Activated naive CD8-positive, alpha-beta T cell treated with anti-CD3 and anti-CD28 coated beads, Interleukin-2, amount 10 ng/mL, durations not matched to agents 7 days and 5 days (primary cell): ENCODE data around the gene NXPH4. TPM values are rescaled to one million over a fixed set of nuclear protein-coding genes. Genes with fewer than 3 reads are reported as not detected.

ENCODE experiments used
- ATAC-seq: fragments of 150-1000 bp; cut with Tn5 transposase; one replicate; pipeline ENCODE4 v1.10.0; 2021; ENCODE audit warnings: low read depth, moderate library complexity
- POLR2A ChIA-PET: fragments of 350-600 bp; sonication (Branson Sonifier 250); formaldehyde crosslinking; loops from one replicate; lab custom pipeline; 2021; ENCODE audit warnings: antibody characterized with exemption; lab: Charles Lee
- DNase-seq: peaks from one replicate; pipeline ENCODE4 v3.0.0; 2021
- H3K27ac Mint-ChIP-seq: one replicate; pipeline ENCODE4 v1.8.0; 2022; ENCODE audit warnings: mild to moderate bottlenecking, mixed read lengths
- H3K27me3 Mint-ChIP-seq: one replicate; pipeline ENCODE4 v1.8.0; 2022; ENCODE audit warnings: mild to moderate bottlenecking, moderate library complexity, mixed read lengths
- H3K36me3 Mint-ChIP-seq: one replicate; pipeline ENCODE4 v1.8.0; 2021; ENCODE audit warnings: mild to moderate bottlenecking, mixed read lengths
- H3K4me1 Mint-ChIP-seq: one replicate; pipeline ENCODE4 v1.8.0; 2021; ENCODE audit warnings: mixed read lengths
- H3K4me3 Mint-ChIP-seq: one replicate; pipeline ENCODE4 v1.8.0; 2022; ENCODE audit warnings: mild to moderate bottlenecking, moderate library complexity, mixed read lengths
- H3K9me3 Mint-ChIP-seq: one replicate; pipeline ENCODE4 v1.8.0; 2021; ENCODE audit warnings: mixed read lengths
- total RNA-seq, 2 experiments: library from RNA; stranded (reverse); gene quantifications; one replicate each; pipeline ENCODE4 v1.2.3, GENCODE V29; 2021

Gene NXPH4
- total RNA-seq: 1 to 10 TPM; 1.7 to 2.4 TPM

DNA sequence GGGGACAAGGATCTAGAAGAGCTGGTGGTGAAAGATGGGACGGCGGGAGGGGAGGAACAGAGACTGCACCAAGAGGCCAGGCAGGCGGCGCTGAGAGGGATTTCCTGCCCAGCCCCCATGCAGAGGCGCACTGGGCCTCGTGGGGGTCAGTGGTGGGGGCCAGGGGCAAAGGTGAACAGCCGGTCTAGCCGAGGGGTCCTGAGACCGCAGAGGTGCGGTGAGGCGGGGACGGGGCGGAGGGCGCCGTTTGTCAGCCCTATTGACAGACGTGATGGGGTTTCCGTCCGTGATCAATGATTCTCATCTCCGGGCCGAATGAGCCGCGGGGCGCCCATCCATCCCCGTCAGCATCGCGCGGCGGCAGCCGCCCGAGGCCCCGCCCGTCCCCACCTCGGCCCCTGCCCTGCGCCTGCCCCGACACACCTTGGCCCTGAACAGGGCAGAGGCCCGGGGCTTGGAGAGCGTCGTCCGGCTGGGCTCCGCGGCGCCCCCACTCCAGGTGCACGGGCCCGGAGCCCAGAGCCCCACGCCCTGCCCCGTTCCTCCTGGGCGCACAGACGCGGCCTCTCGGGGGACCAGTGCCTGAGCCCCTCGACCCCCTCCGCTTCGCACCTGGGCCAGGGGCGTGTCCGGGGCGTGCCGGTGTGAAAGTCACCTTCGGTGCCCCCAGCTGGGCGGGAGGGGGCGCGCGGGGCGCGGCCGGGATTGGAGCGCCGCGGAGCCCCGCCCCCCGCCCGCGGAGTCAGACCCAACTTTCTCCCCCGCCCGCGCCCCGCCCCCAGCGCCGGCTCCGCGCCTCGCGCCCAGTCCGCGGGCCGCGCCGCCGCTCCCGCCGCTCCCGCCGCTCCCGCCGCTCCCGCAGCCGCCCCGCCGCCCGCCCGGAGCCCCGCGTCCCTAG, at the start of gene NXPH4:
Gene NXPH4, plus strand, starts transcription at position 781 of the 898 bp plus-strand sequence. CDS start 176 bp downstream, outside the sequence.
- H3K4me3 Mint-ChIP-seq: peak within 1 kb of the TSS; percentile 80
- H3K36me3 Mint-ChIP-seq: peaks cover 2% of the 10 kb centered on the region
- ATAC-seq (peak; percentile 25), DNase-seq (peak; percentile 69)
- H3K27me3 Mint-ChIP-seq: peaks cover 67% of the 10 kb centered on the region
- peaks cover 38% of the 10 kb centered on the region for H3K4me1 Mint-ChIP-seq
- peak within 1 kb of the TSS; percentile 53 for H3K27ac Mint-ChIP-seq
- POLR2A ChIA-PET: interaction anchor here (0.6 to 4.1 kb wide), 5 partner anchors 11 to 447 kb away, joined by 3 to 57 read pairs (median 4); partner anchors contain the start of gene SHMT2
- no peaks in the 10 kb centered on the region for H3K9me3 Mint-ChIP-seq

DNA sequence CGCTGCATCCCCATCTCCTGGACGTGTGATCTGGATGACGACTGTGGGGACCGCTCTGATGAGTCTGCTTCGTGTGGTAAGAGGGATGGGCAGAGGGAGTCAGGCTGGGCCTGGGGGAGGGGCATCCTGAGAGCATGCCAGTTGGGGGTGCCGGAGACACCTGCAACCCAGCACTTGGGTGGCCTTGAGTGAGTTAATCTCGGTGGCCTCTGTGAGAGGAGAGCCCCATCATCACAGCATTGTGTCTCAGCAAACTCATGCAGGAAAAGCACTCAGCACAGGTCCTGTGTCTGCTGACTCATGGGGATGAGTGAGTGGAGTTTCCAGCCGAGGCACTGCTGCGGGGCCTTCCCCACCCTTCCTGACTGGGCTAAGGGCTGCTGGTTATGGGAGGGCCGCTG, 49.6 kb upstream of the NXPH4 start:
- Mint-ChIP-seq H3K9me3 (no peaks in the 10 kb centered on the region), H3K4me1 (peaks cover 1% of the 10 kb centered on the region), H3K27ac (no peak overlapping the region), H3K36me3 (no peaks in the 10 kb centered on the region), H3K4me3 (no peak overlapping the region), H3K27me3 (peaks cover 3% of the 10 kb centered on the region)
- POLR2A ChIA-PET: no interaction called here
- ATAC-seq (no peak), DNase-seq (no peak)

DNA sequence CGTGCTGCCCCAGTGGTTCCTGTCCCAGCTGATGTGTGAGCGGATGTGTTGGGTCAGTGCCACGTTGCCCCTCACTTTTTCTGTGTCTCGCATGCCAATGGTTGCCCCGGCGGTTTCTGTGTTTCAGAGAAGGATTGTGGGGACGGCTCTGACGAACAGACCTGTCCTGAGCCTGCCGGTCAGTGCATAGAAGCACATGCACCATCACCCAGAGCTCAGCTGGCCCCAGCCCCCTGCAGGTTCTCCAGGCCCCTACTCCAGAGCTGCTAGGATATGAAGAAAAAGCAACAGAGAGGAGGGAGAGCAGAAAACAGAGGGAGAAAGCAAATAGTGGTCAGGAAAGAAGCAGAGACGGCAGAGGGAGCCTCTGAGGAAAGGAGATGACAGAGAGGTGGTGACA, 48.5 kb upstream of the NXPH4 start:
- DNase-seq: no peak
- no peak overlapping the region for H3K27ac Mint-ChIP-seq
- POLR2A ChIA-PET: interaction anchor here (0.5 kb wide), 1 partner anchor 38 kb away, joined by 3 read pairs; no protein-coding TSS in a partner anchor
- H3K36me3 Mint-ChIP-seq: no peaks in the 10 kb centered on the region
- no peaks in the 10 kb centered on the region for H3K9me3 Mint-ChIP-seq
- H3K4me3 Mint-ChIP-seq: no peak overlapping the region
- H3K27me3 Mint-ChIP-seq: no peaks in the 10 kb centered on the region
- H3K4me1 Mint-ChIP-seq: peaks cover 1% of the 10 kb centered on the region
- no peak for ATAC-seq

DNA sequence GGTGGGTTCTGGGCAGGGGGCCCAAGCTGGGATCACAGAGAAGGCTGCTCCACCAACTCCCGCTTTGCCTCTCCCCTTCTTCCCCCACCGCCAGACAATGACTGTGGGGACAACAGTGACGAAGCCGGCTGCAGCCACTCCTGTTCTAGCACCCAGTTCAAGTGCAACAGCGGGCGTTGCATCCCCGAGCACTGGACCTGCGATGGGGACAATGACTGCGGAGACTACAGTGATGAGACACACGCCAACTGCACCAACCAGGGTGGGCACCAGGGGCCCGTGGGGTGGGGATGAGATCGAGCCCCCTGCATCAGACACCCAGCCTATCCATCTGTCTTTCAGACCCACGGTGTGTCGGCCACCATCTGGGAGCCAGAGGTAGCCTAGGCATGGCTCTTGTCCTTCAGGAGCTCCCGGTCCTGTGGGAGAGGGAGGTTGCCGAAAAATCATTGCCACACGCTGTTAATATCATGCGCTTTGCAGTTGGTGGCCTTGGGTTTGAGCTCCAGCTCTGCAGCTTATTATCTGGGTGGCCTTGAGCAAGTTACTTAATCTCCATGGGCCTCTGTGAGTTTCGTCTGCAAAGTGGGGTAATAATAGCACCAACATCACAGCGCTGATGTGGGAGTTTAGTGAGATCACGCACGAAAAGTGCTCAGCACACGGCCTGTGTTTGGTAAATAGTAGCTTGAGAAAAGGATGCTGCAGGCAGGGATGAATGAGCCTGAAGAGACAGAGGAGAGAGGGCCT, 47.4 kb upstream of the NXPH4 start:
- H3K4me3 Mint-ChIP-seq: no peak overlapping the region
- ATAC-seq (no peak), DNase-seq (no peak)
- peaks cover 1% of the 10 kb centered on the region for H3K4me1 Mint-ChIP-seq
- H3K9me3 Mint-ChIP-seq: no peaks in the 10 kb centered on the region
- H3K27ac Mint-ChIP-seq: no peak overlapping the region
- no peaks in the 10 kb centered on the region for H3K36me3 Mint-ChIP-seq
- H3K27me3 Mint-ChIP-seq: no peaks in the 10 kb centered on the region
- POLR2A ChIA-PET: interaction anchor here (1.4 kb wide), 1 partner anchor 42 kb away, joined by 4 read pairs; the partner anchor contains the start of gene LRP1

DNA sequence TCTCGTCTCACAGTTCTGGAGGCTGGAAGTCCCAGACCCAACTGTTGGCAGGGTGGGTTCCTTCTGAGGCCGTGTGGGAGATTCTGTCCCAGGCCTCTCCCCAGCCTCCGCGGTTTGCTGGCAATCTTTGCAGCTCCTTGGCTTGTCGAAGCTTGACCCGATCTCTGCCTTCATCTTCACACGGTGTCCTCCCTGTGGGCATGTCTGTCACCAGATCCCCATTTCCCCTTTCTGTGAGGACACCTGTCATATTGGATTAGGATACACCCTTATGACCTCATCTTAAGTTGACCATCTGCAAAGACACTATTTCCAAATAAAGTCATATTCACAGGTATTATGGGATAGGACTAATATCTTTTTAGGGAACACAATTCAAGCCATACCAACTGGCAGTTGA, 46.6 kb upstream of the NXPH4 start:
- DNase-seq (no peak), ATAC-seq (no peak)
- Mint-ChIP-seq H3K4me3 (no peak overlapping the region), H3K27ac (no peak overlapping the region), H3K36me3 (no peaks in the 10 kb centered on the region), H3K9me3 (no peaks in the 10 kb centered on the region), H3K27me3 (no peaks in the 10 kb centered on the region), H3K4me1 (peaks cover 1% of the 10 kb centered on the region)
- POLR2A ChIA-PET: interaction anchor here (1.4 kb wide), 1 partner anchor 42 kb away, joined by 4 read pairs; the partner anchor contains the start of gene LRP1

DNA sequence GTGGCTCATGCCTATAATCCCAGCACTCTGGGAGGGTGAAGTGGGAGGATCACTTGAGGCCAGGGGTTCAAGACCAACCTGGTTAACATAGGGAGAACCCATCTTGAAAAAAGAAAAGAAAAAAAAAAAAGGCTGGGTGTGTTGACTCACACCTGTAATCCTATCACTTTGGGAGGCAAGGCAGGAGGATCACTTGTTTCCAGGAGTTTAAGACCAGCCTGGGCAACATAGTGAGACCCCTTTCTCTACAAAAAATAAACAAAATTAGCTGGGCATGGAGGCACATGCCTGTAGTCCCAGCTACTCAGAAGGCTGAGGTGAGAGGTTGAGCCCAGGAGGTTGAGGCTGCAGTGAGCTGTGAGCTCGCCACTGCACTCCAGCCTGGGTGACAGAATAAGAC, 46.2 kb upstream of the NXPH4 start:
- POLR2A ChIA-PET: interaction anchor here (0.7 to 1.4 kb wide), 2 partner anchors 43 to 47 kb away, joined by 3 to 4 read pairs; partner anchors contain the start of gene LRP1
- Mint-ChIP-seq H3K36me3 (no peaks in the 10 kb centered on the region), H3K9me3 (no peaks in the 10 kb centered on the region), H3K4me3 (no peak overlapping the region), H3K27me3 (no peaks in the 10 kb centered on the region), H3K27ac (no peak overlapping the region), H3K4me1 (peaks cover 1% of the 10 kb centered on the region)
- ATAC-seq: no peak
- no peak for DNase-seq

DNA sequence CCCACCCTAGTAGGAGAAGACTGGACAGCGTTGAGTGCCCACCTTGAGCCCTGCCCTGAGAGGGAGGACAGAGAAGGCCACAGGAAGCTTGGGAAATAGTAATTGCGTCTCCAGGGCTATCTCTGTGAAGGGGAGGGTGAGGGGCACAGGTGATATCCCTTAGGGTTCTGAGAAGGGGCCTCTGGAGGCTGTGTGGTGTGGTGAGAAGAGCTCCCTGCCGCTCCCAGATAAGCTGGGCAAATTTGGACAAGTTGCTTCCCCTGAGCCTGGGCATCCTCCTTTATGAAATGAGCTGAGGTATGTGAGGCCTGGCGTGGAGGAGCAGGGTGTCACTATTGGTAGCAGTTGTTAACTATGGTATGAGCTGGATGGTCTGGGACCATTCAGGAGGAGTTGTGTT, 45.7 kb upstream of the NXPH4 start:
- peaks cover 1% of the 10 kb centered on the region for H3K4me1 Mint-ChIP-seq
- H3K27ac Mint-ChIP-seq: no peak overlapping the region
- DNase-seq: no peak
- H3K4me3 Mint-ChIP-seq: no peak overlapping the region
- no peaks in the 10 kb centered on the region for H3K9me3 Mint-ChIP-seq
- no peak for ATAC-seq
- H3K27me3 Mint-ChIP-seq: no peaks in the 10 kb centered on the region
- no peaks in the 10 kb centered on the region for H3K36me3 Mint-ChIP-seq
- POLR2A ChIA-PET: interaction anchor here (0.7 kb wide), 1 partner anchor 47 kb away, joined by 3 read pairs; no protein-coding TSS in a partner anchor

DNA sequence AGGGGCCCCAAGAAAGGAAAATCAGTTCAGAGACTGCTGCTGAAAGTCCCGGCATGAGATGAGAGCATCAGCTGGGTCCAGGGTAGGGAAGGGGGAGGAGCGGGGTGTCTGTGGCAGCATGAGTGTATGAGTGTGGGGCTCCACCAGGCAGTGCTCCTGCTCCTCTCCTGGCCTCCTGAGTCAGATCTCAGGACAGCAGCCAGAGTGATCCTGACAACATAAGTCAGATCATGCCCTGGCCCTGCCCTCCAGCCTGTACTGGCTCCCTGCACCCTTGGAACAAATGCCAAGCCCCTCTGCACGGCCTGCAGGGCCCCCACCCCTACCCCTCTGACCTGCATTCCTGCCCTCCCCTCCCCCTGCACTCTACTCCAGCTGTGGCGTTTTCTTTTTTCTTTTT, 44.9 kb upstream of the NXPH4 start:
- no peaks in the 10 kb centered on the region for H3K27me3 Mint-ChIP-seq
- H3K4me3 Mint-ChIP-seq: no peak overlapping the region
- H3K36me3 Mint-ChIP-seq: no peaks in the 10 kb centered on the region
- no peaks in the 10 kb centered on the region for H3K9me3 Mint-ChIP-seq
- H3K4me1 Mint-ChIP-seq: peaks cover 1% of the 10 kb centered on the region
- no peak overlapping the region for H3K27ac Mint-ChIP-seq
- no peak for DNase-seq
- no peak for ATAC-seq
- POLR2A ChIA-PET: interaction anchor here (0.6 kb wide), 1 partner anchor 269 kb away, joined by 4 read pairs; no protein-coding TSS in a partner anchor

DNA sequence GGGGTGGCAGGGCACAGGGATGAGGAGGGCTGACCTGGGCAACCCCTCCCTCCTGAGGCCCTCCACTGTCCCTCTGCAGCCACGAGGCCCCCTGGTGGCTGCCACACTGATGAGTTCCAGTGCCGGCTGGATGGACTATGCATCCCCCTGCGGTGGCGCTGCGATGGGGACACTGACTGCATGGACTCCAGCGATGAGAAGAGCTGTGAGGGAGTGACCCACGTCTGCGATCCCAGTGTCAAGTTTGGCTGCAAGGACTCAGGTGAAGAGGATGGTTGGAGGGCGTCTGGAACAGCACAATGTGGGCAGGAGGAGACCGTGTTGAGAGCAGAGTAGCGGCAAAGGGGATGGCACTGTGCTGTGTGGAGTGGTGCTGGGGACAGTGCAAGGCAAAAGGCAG, 43.5 kb upstream of the NXPH4 start:
- DNase-seq (peak; percentile 54), ATAC-seq (peak; percentile 43)
- H3K27me3 Mint-ChIP-seq: no peaks in the 10 kb centered on the region
- no peak overlapping the region for H3K4me3 Mint-ChIP-seq
- H3K4me1 Mint-ChIP-seq: no peaks in the 10 kb centered on the region
- no peak overlapping the region for H3K27ac Mint-ChIP-seq
- H3K36me3 Mint-ChIP-seq: no peaks in the 10 kb centered on the region
- no peaks in the 10 kb centered on the region for H3K9me3 Mint-ChIP-seq
- POLR2A ChIA-PET: interaction anchor here (1.0 kb wide), 1 partner anchor 45 kb away, joined by 3 read pairs; the partner anchor contains the start of gene LRP1

DNA sequence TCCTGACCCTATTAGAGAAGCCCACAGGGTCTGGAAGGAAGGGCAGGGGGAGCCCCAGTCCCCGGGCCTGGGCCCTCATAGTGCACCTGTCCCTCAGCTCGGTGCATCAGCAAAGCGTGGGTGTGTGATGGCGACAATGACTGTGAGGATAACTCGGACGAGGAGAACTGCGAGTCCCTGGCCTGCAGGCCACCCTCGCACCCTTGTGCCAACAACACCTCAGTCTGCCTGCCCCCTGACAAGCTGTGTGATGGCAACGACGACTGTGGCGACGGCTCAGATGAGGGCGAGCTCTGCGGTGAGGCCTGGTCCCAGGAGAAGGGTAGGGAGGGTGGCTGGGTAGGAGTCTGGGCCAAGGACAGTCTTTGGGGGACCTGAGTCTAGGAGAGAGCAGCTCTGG, 42.9 kb upstream of the NXPH4 start:
- Mint-ChIP-seq H3K4me3 (no peak overlapping the region), H3K27me3 (no peaks in the 10 kb centered on the region), H3K27ac (no peak overlapping the region), H3K9me3 (no peaks in the 10 kb centered on the region), H3K36me3 (no peaks in the 10 kb centered on the region), H3K4me1 (no peaks in the 10 kb centered on the region)
- ATAC-seq (no peak), DNase-seq (no peak)
- POLR2A ChIA-PET: interaction anchor here (1.0 kb wide), 1 partner anchor 46 kb away, joined by 3 read pairs; the partner anchor contains the start of gene LRP1

DNA sequence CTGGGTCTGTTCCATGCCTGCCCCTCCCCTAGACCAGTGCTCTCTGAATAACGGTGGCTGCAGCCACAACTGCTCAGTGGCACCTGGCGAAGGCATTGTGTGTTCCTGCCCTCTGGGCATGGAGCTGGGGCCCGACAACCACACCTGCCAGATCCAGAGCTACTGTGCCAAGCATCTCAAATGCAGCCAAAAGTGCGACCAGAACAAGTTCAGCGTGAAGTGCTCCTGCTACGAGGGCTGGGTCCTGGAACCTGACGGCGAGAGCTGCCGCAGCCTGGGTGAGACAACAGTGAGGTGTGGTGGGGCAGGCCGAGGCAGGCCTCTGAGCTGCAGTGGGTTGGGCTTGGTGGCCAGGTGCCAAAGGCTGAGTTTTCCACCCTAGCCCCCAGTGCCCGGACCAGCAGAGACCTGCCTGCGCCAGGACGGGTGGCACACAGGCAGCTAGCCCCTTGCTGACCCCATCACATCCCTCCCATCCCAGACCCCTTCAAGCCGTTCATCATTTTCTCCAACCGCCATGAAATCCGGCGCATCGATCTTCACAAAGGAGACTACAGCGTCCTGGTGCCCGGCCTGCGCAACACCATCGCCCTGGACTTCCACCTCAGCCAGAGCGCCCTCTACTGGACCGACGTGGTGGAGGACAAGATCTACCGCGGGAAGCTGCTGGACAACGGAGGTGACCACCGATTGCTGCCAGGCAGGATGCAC, 41.0 kb upstream of the NXPH4 start:
- Mint-ChIP-seq H3K4me1 (no peaks in the 10 kb centered on the region), H3K27ac (no peak overlapping the region), H3K27me3 (no peaks in the 10 kb centered on the region), H3K9me3 (no peaks in the 10 kb centered on the region), H3K4me3 (no peak overlapping the region), H3K36me3 (no peaks in the 10 kb centered on the region)
- ATAC-seq (no peak), DNase-seq (peak; percentile 60)
- POLR2A ChIA-PET: no interaction called here

DNA sequence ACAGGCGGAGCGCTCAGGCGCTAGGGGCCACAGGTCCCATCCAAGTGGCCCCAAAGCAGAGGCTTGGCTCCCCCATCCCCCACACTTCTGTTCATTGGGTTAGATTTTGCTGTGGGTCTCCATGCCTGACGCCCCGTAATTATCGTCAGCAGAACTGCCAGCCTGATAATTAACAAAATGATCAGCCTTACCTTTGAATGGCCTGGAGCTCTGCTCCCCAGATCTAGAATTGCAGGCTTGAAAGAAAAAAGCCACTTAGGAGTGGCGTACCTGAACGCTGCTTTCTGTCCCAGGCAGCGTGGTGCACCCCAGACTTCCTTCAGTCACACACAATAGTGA, 40.5 kb upstream of the NXPH4 start:
- no peaks in the 10 kb centered on the region for H3K36me3 Mint-ChIP-seq
- POLR2A ChIA-PET: no interaction called here
- no peak overlapping the region for H3K27ac Mint-ChIP-seq
- no peaks in the 10 kb centered on the region for H3K27me3 Mint-ChIP-seq
- ATAC-seq: no peak
- H3K4me3 Mint-ChIP-seq: no peak overlapping the region
- DNase-seq: no peak
- no peaks in the 10 kb centered on the region for H3K9me3 Mint-ChIP-seq
- H3K4me1 Mint-ChIP-seq: no peaks in the 10 kb centered on the region

DNA sequence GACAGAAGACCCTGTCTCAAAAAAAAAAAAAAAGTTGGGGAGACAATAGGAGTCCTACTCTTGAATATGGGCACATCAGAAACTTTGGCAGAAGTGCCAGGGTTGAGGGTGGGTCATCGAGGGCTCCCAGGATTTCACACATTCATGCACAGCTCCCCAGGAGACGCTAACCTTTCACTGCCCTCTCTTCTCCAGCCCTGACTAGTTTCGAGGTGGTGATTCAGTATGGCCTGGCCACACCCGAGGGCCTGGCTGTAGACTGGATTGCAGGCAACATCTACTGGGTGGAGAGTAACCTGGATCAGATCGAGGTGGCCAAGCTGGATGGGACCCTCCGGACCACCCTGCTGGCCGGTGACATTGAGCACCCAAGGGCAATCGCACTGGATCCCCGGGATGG, 39.7 kb upstream of the NXPH4 start:
- POLR2A ChIA-PET: no interaction called here
- Mint-ChIP-seq H3K27ac (no peak overlapping the region), H3K27me3 (no peaks in the 10 kb centered on the region), H3K4me3 (no peak overlapping the region), H3K36me3 (no peaks in the 10 kb centered on the region), H3K4me1 (no peaks in the 10 kb centered on the region), H3K9me3 (no peaks in the 10 kb centered on the region)
- DNase-seq (no peak), ATAC-seq (no peak)
